HL-60 (cell line): ENCODE measurements around the gene MET.

Source experiments
- REST ChIP-seq: IDR thresholded peaks from 2 replicates; pipeline ENCODE4 v1.6.1; 2012; ENCODE audit warnings: low read depth; ENCODE audit not compliant: insufficient replicate concordance
- TF ChIP-seq, protein P1 (sequence below): IDR thresholded peaks from one replicate; pipeline ENCODE4 v1.5.1; 2011; ENCODE audit warnings: low read length, control low read depth, inconsistent platforms; ENCODE audit not compliant: insufficient read depth

DNA sequence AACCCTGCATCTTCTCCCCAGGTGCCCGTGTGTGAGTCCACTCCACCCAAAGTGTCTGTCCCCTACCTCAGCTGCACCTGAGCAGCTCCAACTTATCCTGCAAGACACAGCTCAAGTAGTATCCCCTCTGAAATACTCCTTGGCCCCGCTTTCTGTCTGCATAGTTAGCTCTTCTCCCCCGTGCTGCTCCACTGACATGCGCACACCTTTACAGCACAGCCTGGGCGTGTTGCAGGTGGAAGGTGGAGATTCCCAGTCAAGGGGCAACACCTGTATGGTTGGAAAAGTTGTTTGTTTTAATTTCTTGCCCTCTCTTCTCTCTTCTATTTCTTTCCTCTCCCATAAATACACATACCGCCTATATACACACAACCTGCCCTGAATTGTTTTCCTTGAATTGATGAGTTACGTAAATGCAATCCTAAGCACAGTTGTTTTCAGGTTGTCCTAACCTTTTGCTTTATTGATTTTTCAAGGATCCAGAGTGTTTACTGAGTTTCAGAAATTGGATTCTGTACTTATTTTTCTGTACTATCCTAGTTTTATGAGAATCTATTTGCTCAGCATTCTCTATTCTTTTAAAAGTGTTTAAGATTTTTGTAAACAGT lies 14.9 kb downstream of the MET start:
- TF ChIP-seq, protein P1, sequence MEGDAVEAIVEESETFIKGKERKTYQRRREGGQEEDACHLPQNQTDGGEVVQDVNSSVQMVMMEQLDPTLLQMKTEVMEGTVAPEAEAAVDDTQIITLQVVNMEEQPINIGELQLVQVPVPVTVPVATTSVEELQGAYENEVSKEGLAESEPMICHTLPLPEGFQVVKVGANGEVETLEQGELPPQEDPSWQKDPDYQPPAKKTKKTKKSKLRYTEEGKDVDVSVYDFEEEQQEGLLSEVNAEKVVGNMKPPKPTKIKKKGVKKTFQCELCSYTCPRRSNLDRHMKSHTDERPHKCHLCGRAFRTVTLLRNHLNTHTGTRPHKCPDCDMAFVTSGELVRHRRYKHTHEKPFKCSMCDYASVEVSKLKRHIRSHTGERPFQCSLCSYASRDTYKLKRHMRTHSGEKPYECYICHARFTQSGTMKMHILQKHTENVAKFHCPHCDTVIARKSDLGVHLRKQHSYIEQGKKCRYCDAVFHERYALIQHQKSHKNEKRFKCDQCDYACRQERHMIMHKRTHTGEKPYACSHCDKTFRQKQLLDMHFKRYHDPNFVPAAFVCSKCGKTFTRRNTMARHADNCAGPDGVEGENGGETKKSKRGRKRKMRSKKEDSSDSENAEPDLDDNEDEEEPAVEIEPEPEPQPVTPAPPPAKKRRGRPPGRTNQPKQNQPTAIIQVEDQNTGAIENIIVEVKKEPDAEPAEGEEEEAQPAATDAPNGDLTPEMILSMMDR = no peak
- no peak for TF ChIP-seq REST
